PC-9 (cell line): ENCODE data around the gene JAK1.

Source experiments
- EZH2 ChIP-seq: fragments of 200-600 bp; sonication (generic); IDR thresholded peaks from 2 replicates; pipeline ENCODE4 v1.8.0; 2017; ENCODE audit warnings: antibody characterized with exemption, low read depth
- TF ChIP-seq, protein P1 (sequence below): fragments of 200-600 bp; sonication (generic); conservative IDR thresholded peaks from 2 replicates; pipeline ENCODE4 v1.6.1; 2017; ENCODE audit warnings: mixed run types, antibody characterized with exemption, mild to moderate bottlenecking, moderate library complexity

DNA sequence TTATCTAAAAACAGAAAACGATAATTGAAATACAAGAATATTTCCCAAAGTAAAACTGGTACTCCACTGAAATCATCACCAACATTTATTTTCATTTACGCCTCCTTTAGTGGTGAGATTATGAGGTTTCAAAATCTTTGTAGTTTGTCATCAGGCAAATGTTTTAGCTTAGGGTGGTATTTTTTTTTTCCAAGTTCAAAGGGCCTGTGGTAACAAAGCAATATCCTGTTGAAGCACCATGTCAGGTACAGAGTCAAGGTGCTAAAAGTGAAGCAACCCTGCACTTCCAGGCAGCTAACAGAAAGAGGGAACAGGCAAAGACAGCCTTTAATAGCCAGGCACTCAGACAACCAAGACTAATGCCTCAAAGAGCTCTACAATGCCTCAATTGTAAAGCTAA, 89.2 kb downstream of the JAK1 start:
- TF ChIP-seq, protein P1, sequence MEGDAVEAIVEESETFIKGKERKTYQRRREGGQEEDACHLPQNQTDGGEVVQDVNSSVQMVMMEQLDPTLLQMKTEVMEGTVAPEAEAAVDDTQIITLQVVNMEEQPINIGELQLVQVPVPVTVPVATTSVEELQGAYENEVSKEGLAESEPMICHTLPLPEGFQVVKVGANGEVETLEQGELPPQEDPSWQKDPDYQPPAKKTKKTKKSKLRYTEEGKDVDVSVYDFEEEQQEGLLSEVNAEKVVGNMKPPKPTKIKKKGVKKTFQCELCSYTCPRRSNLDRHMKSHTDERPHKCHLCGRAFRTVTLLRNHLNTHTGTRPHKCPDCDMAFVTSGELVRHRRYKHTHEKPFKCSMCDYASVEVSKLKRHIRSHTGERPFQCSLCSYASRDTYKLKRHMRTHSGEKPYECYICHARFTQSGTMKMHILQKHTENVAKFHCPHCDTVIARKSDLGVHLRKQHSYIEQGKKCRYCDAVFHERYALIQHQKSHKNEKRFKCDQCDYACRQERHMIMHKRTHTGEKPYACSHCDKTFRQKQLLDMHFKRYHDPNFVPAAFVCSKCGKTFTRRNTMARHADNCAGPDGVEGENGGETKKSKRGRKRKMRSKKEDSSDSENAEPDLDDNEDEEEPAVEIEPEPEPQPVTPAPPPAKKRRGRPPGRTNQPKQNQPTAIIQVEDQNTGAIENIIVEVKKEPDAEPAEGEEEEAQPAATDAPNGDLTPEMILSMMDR, result no peak
- no peak for TF ChIP-seq EZH2
